Subcutaneous adipose tissue (tissue), 4 donors: ENCODE data around the gene NISCH. TPM values are rescaled to one million over a fixed set of nuclear protein-coding genes. Genes with fewer than 3 reads are reported as not detected.

Experiments used
- CTCF ChIP-seq: fragments of 450-650 bp; IDR thresholded peaks from one replicate; pipeline ENCODE4 v1.5.1; 2016; ENCODE audit warnings: low read depth, mild to moderate bottlenecking, control low read depth, antibody characterized with exemption, moderate library complexity
- total RNA-seq, 4 donors: library from RNA; depleted of rRNA; stranded (reverse); fragments of >200 nt; gene quantifications; one replicate each; pipeline ENCODE4 v1.1.0, GENCODE V29; 2016

Gene NISCH
- total RNA-seq, 4 donors from 2014 or later: 52.7 to 105 (median 71.5) TPM

GRCh38 chr3:52530918-52531826, 75.8 kb downstream of the NISCH start:
- no peak for TF ChIP-seq CTCF

- no peak for TF ChIP-seq CTCF
Measured at GRCh38 chr3:52531860-52532516, 76.6 kb downstream of the NISCH start.

GRCh38 chr3:52532517-52532837, 77.1 kb downstream of the NISCH start:
- no peak for TF ChIP-seq CTCF

- no peak for TF ChIP-seq CTCF
Measured at GRCh38 chr3:52532838-52533622, 77.6 kb downstream of the NISCH start.

- TF ChIP-seq CTCF: no peak
Measured at GRCh38 chr3:52533623-52534280, 78.3 kb downstream of the NISCH start, which contains the start of gene NT5DC2. TSS of gene NT5DC2 (minus strand) at chr3:52533857. CDS start at chr3:52533737, 120 bp downstream.

- no peak for TF ChIP-seq CTCF
Measured at GRCh38 chr3:52534281-52535183, 79.1 kb downstream of the NISCH start.
